HG03565 (cell line): ENCODE results near the gene SYNDIG1.
"Not testable (repeated sequence)": the region's sequence is repeated elsewhere in the genome, so short reads cannot be mapped to it uniquely, and the experiment has no call there.

Source experiments
- ATAC-seq: cut with Tn5 transposase; IDR thresholded peaks from one replicate; pipeline ENCODE4 v1.9.1; 2021; ENCODE audit warnings: mild to moderate bottlenecking, moderate library complexity; ENCODE audit not compliant: unreplicated experiment

The SYNDIG1 gene

DNA sequence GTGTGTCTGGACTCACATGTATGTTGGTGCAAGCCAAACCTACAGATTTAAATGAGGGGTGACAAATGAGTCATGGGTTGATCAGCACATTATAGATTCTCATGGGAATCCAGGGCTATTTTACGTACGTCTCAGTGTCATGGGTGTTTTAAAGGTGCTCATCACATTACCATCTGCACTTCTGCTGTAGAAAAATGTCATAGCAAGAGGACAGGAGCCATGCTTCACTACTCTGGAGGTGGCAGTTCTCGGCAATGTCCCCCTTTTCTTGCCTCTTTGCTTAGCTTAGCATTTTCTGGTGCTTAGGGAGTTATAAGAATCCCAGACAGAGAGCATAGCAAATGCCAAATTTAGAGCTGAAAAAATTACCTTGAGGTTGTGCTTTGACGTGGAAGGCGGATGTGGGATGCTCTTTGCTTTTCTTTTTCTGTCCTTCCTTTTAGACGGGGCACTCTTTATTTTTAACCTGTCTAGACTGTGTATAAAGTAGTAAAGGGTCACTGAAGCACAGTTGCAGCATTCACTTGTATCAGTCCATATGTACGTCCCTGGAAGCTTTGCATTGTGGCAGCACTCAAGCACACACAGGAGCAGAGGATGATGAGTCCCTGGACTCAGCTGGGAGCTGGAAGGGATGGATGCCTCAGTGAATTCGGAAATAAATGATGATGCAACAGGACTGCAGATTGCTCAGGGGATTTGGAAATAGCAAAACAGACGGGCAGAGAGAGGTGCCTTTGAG is 139.7 kb downstream of the SYNDIG1 start:
- peak; percentile 59 for ATAC-seq

DNA sequence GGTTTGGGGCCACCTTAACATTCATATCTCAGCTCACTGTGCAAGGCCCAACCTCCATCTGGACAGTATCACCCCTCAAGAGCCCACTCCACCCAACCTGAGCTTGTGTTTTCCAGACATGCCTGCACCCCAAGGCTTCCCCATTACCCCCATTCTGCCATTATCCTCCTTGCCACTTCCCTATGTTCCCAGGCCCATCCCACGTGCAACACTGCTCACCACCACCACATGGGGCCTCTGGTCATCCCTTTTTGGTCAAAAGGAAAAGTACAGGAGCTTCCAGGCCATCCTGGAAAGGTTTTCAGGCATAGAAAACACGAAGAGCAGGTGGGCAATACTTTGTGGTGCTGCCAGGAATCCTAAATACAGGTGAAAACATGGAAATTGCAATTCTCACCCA is 140.3 kb downstream of the SYNDIG1 start:
- no peak for ATAC-seq

DNA sequence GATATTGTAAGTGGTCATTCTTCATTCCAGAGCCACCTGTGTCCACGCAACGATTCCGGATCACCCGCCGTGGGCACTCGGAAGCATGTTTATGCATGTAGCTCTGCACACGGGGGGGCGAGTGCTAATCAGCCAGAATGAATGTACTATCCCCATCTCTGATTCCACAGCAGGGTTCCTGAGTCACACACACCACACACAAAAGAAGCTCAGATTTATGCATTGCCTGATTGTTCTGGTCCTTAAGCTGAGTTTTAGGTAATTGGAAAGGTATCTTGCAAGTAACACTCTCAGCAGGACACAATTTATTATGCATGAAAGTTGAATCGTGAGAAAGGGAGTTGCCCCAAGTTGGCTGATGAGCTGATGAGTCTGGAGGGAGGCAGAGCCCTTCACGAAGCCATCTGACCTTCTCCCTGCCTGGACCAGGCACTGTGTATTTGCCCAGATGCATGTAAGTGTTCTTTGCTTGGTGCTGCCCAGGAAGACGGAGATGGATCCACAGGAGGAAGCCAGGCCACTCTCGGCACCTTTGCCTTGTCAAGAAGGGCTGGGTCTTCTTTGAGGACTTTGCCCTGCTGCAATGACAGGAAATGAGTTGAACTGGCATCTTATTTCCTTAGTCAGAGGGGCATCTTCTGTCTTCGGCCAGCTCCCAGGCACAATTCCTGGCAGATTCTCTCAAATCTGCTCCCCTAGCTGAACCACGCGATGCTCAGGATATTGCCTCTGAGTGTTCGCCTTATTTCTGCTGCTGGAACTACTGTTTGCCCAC is 141.1 kb downstream of the SYNDIG1 start:
- ATAC-seq, result no peak

DNA sequence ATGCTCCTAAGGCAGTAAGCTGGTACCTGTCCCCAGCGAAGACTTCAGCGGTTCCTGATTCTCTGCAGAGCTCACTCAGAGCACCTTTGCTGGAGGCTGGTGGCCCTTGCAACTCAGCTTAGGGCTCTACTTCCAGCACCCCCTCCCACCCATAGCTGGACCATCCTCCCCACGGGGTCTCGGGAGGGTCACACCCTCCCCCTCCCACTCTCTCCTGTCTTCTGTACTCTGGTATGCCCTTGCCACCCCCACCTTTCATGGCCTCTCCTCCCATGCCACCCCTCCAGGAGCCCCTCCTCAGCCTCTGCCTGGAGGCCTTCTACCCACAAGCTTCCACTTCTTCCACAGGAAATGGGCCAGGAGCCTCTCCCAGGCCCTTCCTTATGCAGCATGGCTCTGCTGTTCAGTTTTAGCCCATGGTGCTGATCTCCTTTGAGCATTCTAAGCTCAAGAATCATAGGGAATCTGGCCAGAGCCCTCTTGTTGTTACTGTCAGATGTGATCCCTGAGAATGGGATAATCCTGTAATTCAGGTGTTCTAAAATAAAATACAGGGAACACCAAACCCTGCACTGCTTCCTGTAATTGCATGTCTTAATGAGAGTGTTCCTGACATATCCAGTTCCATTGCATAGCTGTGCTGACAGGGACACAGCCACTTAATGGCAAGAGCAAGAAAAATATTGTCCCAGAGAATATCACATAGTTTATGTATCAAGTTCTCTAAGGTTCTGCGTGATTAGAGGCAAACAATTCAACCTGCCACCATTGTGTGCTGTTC is 142.1 kb downstream of the SYNDIG1 start:
- no peak for ATAC-seq

DNA sequence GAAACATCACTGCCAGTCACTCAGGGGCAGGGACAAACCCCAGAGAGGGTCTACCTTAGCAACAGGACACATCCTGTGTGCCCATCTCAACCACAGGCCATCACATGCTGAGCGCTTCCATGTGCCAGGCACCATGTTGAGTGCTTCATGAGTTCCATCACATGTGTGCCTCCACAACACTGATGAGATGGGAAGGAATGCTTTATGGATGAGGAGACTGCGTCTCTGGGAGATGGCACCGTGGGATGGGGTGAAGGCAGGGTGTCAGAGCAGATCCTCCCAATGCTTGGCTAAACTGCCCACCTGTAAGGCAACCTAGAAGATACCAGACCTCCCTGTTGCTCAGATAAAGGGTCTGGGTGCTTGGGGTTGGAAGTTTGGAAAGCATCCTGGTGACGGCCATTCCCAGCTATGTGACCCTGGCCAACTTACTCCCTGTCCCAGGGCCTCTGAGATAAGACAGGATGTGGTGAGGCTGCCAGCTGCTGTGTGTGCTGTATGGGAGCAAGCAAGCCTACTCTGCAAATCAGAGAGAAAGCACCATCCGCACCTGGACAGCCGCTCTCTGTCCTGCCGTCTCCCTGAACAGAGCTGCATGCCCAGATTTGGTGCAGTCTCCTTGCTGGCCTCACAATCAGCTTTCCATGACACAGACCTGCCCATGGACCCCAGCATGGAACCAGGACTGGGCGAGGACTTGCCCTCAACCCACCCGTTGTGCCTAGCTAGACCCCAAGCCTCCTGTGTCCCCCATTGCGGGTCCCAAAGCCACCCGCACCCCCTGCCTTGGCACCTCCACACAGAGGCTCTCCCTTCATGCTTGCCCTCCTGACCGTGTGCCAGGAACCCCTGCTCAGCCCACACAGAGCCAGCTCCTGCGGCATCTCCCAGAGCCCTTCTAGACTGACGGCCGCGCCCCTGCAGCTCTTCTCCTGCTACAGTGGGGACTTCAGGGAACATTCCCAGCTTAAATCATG is 143.7 kb downstream of the SYNDIG1 start:
- ATAC-seq, result no peak

DNA sequence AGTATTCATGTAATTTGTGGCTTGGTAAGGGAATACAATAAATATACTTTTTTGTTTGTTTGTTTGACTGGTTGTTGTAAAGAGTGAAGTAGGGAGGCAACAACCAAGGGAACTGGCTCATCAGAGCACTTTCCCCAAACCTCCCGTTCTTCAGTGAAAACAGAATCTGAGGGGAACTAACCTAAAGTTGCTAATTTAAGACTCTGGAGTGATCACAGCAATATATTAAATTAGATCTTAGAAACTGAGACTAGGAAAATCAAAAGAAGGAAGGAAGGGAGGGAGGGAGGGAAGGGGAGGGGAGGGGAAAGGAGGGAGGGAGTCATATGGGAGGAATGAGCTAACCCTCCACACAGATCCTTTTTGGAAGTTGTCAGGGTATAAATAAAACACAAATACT is 144.9 kb downstream of the SYNDIG1 start:
- no peak for ATAC-seq

DNA sequence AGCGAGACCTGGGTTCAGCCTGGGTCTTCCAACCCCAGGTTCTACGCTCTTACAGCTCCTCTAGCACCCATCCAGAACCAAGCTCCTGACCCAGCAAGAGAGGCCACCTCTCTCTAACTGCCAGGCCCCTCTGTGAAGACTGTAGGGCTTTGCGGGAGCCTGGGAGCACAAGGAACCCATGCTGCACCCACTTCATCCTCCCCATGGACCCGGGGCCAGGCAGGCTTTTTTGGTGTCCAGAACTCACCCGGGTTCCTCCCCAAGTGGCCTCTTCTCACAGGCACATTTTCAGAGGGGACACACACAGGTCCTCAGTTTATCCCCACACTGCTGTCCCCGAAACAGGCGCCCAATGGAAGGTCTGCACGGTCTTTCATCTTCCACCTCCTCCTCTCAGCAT is 145.9 kb downstream of the SYNDIG1 start:
- ATAC-seq, result no peak

DNA sequence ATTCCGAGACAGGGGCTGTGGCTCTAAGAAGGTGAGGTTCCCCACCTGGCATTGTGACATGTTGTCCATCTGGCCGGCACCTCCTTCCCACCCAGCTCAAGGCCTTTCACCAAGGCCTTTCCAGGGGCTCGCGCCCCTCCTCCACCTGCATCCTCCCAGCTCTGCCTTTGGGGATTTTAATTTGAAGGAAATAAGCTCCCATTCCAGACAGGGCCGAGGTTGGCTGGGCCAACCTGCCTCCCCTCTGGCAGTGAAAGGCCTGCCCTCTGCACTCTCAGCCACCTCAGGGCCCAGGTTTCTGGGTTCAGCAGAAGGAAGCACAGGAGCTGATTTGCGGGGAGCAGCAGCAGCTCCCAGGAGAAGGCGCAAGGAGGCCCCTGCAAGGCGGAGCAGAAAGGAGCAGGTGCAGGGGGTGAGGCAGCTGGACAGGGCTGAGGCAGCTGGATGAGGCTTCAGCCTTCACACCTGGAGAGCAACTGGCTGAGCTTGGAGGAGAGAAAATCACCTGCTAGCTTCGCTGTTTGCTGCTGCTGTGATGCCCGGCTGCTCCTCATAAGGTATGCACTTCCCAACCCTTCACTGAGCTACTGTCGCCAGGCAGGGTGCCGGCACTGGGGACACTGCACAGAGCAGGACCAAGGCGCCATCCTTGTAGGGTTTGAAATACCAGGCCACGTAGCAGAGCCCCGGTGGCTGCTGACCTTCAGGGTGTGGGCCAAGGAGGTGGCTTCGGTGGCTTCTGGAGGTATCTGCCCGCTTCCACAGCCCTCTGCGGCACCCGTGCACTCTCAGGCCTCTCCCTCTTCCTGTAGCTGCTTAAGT is 147.0 kb downstream of the SYNDIG1 start:
- no peak for ATAC-seq

DNA sequence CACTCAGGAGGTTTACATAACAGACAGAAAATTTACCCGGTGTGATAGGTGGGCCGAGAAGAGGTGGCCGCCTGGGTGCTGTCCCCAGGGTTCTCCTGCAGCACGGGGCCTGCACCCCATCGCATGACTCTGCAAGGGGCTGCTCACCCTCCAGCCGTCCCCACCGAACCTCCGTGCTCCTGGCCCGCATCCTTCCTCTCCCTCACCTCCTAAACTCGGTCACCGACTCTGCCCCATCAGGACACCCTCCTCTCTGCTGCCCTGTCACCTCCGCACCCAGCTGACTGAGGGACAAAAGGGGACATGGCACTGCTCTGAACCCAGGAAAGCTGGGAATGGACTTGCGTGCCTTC is 147.6 kb downstream of the SYNDIG1 start:
- no peak for ATAC-seq

DNA sequence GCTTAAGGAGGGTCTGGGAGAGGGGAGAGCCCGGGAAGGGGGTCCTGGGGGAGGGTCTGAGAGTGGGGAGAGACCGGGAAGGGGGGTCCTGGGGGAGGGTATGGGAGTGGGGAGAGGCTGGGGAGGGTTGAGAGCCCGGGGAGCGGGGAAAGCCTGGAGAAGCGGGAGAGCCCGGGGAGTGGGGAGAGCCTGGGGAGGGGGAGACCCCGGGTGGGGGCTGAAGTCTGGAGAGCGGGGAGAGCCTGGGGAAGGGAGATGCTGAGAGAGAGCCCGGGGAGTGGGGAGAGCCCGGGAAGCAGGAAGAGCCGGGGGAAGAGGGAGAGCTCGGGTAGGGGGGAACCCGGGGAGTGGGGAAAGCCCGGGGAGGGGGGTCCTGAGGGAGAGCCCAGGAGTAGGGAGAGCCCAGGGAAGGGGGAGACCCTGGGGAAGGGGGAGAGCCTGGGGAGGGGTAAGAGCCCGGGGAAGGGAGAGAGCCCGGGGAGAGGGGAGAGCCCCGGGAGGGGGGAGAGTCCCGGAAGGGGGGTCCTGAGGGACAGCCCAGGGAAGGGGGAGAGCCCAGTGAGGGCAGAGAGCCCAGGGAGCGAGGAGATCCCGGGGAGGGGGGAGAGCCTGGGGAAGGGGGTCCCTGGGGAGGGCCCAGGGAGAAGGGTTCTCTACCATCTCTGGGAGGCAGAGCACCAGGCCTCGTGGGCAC is 148.5 kb downstream of the SYNDIG1 start:
- ATAC-seq, result no peak

DNA sequence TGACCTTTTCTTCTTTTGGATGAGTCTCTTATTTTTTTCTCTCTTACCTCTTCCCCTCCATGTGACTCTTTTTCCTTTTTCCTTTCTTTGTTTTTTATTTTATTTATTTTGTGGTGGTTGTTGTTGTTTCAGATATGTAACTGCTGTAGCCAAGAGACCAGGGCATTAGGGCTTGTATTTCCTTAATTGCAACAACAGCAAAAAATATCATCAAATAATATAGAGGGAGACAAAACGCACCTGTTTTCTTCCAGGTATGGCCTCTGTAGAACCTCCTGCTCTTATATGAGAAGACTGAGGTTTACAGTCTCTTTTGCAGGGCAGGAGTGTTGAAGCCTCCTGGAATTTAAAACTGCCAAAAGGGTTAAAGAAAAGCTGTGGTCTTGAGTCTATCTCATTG is 149.3 kb downstream of the SYNDIG1 start:
- ATAC-seq, result no peak

DNA sequence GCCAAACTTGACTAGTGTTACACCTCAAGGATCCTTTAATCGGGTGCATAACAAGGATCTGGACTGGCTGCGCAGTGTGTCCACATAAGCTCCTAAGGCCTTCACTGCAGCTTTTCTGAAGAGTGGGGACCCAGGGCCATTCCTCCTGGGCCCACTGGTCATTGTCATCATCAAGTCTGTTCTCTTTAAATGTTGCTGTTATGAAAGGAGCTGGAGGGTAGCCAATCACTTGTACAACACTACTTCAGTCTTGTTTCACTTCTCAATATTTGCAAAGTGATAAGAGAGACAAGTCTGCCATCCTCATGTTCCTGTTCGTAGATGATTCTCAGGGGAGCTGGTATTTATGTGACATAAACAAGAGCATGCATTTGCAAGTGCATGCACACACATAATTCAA is 149.8 kb downstream of the SYNDIG1 start:
- ATAC-seq, result peak; percentile 38

DNA sequence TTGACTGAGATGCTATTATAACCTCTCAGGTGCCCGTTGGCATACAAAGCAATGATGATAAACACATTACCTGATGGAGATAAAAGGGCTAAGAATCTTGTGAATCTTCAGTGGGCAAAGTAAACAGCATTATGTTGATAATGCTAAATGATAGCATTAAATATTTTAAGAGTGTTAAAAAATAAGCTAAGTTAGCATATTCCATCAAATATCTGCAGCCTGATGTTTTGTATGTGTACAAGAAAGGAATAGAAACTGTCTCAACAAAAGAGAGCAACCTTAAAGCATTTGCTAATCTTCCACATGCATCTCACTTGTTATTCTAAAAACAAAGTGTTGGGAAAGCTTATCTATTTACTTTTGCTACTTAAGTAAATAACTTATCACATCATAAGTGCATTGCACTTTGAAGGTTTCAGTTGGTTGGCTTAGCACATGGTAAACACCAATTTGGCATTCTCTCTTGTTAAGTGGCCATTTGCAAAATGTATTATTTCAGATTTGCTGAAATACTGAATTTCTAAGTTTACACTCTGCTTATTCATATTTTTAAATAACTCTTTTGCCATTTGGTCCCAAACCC is 151.6 kb downstream of the SYNDIG1 start:
- no peak for ATAC-seq

DNA sequence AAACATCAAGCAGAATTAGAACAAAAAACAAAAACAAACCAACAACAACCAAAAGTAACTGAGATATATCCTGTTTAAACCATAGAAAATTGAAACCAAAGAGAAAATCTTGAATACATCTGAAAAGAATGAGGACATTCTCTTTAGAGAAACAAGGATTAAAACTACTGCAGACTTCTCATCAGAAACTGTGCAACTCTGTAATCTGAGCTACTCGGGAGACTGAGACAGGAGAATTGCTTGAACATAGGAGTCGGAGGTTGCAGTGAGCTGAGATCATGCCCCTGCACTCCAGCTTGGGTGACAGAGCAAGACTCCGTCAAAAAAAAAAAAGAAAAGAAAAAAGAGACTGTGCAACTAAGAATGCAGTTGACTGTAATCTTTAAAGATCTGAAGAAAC is 153.4 kb downstream of the SYNDIG1 start:
- no peak for ATAC-seq

DNA sequence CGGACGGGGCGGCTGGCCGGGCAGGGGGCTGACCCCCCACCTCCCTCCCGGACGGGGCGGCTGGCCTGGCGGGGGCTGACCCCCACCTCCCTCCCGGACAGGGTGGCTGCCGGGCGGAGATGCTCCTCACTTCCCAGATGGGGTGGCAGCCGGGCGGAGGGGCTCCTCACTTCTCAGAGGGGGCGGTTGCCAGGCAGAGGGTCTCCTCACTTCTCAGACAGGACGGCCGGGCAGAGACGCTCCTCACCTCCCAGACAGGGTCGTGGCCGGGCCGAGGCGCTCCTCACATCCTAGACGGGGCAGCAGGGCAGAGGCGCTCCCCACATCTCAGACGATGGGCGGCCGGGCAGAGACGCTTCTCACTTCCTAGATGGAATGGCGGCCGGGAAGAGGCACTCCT is 156.7 kb downstream of the SYNDIG1 start:
- not testable (repeated sequence) for ATAC-seq

DNA sequence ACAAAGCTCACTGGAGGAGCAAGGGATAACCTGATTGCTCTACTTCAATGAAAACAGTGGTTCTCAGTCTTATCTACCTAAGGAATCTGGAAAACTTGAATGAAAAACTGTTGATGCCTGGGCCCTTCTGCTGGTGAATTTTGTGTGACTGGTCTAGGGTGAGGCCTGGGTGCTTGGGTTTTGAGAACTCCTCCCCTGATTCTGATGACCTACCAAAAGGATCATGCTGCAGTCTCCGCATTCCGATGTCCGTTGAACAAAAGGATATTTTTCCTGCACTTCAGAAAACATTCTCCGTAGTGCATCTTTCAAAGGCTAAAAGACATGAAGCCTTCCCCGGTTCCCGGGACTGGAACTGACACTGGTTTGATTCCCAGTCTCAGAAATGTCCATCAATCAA is 157.9 kb downstream of the SYNDIG1 start:
- ATAC-seq, result no peak

DNA sequence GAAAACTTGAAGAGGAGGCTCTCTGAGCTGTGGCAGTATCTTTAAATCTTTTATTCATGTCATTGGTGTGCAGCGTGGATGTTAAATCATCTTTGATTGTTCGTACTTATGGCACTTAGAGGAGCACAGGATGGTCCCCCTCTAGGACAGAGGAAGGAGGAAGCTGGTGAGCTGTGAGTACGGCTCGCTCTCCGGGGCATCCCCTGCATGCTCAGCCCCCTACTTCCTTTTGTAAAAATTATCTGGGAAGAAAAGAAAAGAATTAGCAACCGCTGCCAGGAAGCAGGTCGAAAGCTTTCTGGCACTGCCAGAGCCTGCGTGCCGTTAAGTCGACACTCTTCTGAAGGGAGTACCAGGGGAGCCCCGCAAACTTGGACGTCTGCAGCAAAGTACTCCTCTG is 158.5 kb downstream of the SYNDIG1 start:
- no peak for ATAC-seq

DNA sequence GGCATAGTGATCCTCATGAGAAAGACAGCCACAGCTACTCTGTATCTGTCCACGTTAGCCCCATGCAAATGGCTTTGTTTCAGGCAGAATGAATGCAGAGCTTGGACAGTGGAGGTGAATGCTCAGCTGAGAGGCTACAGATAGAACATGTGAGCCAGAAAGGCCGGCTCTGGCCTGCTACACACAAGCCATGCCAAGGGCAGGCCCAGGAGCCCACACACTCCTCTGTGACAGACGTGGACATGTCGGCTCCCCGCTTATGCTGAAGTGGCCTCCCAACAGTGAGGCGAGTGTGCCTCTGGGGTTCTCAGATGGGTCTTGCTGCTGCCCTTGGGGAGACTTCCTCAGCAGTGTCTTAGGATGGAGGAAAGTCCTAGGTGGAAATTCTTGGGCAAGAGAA is 159.6 kb downstream of the SYNDIG1 start:
- no peak for ATAC-seq

DNA sequence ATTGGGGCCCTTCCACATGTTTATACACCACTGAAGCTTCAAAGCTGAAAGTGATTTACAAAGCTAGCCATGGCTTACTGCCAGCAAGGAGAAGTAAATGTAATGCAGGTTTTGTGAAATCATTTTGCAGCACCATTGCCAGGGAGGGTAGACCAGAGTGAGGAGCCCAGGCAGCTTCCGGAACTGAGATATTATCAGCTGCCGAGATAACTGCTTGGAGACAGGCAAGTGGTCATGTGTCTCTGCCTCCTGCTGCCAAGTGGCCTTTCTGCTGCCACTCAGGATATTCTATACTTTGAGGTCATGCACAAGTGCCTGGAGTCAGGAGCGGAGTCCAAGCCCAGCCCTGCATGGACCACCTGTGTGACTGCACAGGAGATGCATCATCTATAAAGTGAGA is 160.2 kb downstream of the SYNDIG1 start:
- no peak for ATAC-seq
